Activated naive CD8-positive, alpha-beta T cell treated with anti-CD3 and anti-CD28 coated beads for 36 hours (primary cell): ENCODE measurements around the gene POU1F1. TPM values are rescaled to one million over a fixed set of nuclear protein-coding genes. Genes with fewer than 3 reads are reported as not detected.

Source experiments
- DNase-seq: peaks from one replicate; pipeline ENCODE4 v3.0.0; 2021
- H3K27ac Mint-ChIP-seq: one replicate; pipeline ENCODE4 v1.8.0; 2022; ENCODE audit warnings: mild to moderate bottlenecking, moderate library complexity, mixed read lengths
- H3K27me3 Mint-ChIP-seq: one replicate; pipeline ENCODE4 v1.8.0; 2022; ENCODE audit warnings: mild to moderate bottlenecking, mixed read lengths
- H3K36me3 Mint-ChIP-seq: one replicate; pipeline ENCODE4 v1.8.0; 2021; ENCODE audit warnings: mild to moderate bottlenecking, mixed read lengths
- H3K4me1 Mint-ChIP-seq: one replicate; pipeline ENCODE4 v1.8.0; 2021; ENCODE audit warnings: mixed read lengths
- H3K4me3 Mint-ChIP-seq: one replicate; pipeline ENCODE4 v1.8.0; 2022; ENCODE audit warnings: mild to moderate bottlenecking, moderate library complexity, mixed read lengths
- H3K9me3 Mint-ChIP-seq: one replicate; pipeline ENCODE4 v1.8.0; 2022; ENCODE audit warnings: mixed read lengths
- total RNA-seq, 2 experiments: library from RNA; stranded (reverse); gene quantifications; one replicate each; pipeline ENCODE4 v1.2.3, GENCODE V29; 2021

Gene POU1F1
- total RNA-seq, 2 experiments from 2014 or later: not detected

- H3K9me3 Mint-ChIP-seq: peaks cover 3% of the 10 kb centered on the region
- H3K27me3 Mint-ChIP-seq: peaks cover 12% of the 10 kb centered on the region
- H3K4me1 Mint-ChIP-seq: peaks cover 33% of the 10 kb centered on the region
- H3K36me3 Mint-ChIP-seq: peaks cover 9% of the 10 kb centered on the region
- peak overlapping the region; percentile 95 for H3K27ac Mint-ChIP-seq
- H3K4me3 Mint-ChIP-seq: peak overlapping the region; percentile 99
- no peak for DNase-seq
Observed at GRCh38 chr3:87227835-87228144, 48.6 kb downstream of the POU1F1 start.

- peak within 1 kb of the TSS; percentile 95 for H3K27ac Mint-ChIP-seq
- peaks cover 29% of the 10 kb centered on the region for H3K4me1 Mint-ChIP-seq
- peaks cover 9% of the 10 kb centered on the region for H3K36me3 Mint-ChIP-seq
Observed at GRCh38 chr3:87227104-87227834, 49.1 kb downstream of the POU1F1 start, which contains the start of gene CHMP2B. Gene CHMP2B (plus strand): TSS chr3:87227309. CDS start chr3:87227523, 214 bp downstream.

GRCh38 chr3:87225659-87226058 is 50.7 kb downstream of the POU1F1 start:
- H3K4me1 Mint-ChIP-seq: peaks cover 24% of the 10 kb centered on the region
- peaks cover 13% of the 10 kb centered on the region for H3K27me3 Mint-ChIP-seq
- peaks cover 3% of the 10 kb centered on the region for H3K9me3 Mint-ChIP-seq
- no peak overlapping the region for H3K27ac Mint-ChIP-seq
- no peaks in the 10 kb centered on the region for H3K36me3 Mint-ChIP-seq
- no peak overlapping the region for H3K4me3 Mint-ChIP-seq
- DNase-seq: no peak

More at GRCh38 chr3:87227104-87227834, 49.1 kb downstream of the POU1F1 start, which contains the start of gene CHMP2B:
- peak; percentile 87 for DNase-seq
- Mint-ChIP-seq H3K4me3 (peak within 1 kb of the TSS; percentile 99), H3K9me3 (peaks cover 3% of the 10 kb centered on the region), H3K27me3 (peaks cover 13% of the 10 kb centered on the region)

- H3K27ac Mint-ChIP-seq: no peak overlapping the region
- H3K4me3 Mint-ChIP-seq: no peak overlapping the region
- peaks cover 45% of the 10 kb centered on the region for H3K27me3 Mint-ChIP-seq
- H3K36me3 Mint-ChIP-seq: no peaks in the 10 kb centered on the region
- no peaks in the 10 kb centered on the region for H3K4me1 Mint-ChIP-seq
- H3K9me3 Mint-ChIP-seq: peaks cover 3% of the 10 kb centered on the region
- DNase-seq: no peak
Observed at GRCh38 chr3:87219611-87220010, 56.8 kb downstream of the POU1F1 start.

- Mint-ChIP-seq H3K36me3 (no peaks in the 10 kb centered on the region), H3K9me3 (peaks cover 3% of the 10 kb centered on the region), H3K27me3 (peaks cover 42% of the 10 kb centered on the region), H3K4me1 (no peaks in the 10 kb centered on the region), H3K4me3 (no peak overlapping the region), H3K27ac (no peak overlapping the region)
- DNase-seq: no peak
Observed at GRCh38 chr3:87218560-87218959, 57.8 kb downstream of the POU1F1 start.

Other genes with a start within 250 kb of the POU1F1 start
- gene CHMP2B, start 49.3 kb downstream of the POU1F1 start, total RNA-seq: 10 to 100 TPM; 30.5 to 34.5 TPM